ENCODE data around the gene LIPN.

Gene LIPN

DNA sequence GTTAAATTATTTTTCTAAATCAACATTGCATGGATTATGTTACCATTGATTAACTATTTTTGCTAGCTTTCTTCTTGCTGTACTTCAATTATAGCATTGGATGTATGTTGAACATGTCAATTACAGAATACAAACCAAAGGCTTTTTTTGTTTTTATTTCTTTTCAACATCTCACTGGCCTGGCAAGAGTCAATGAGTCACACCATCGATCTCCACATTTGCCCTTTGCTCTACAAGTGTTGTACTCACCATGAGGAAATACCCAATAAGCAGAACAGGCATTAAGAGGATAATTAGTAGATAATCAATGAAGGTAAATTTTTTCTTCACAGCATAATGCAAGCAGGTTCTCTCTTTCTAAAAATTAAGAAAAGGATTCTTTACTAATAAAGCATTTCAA, 68.5 kb downstream of the LIPN start:
- no peak for DNase-seq (ENCODE audit: low read depth in 2 of 2)

All from stimulated activated CD8-positive, alpha-beta memory T cell treated with anti-CD3 and anti-CD28 coated beads, Interleukin-2, amount 100 ng/mL, for 1 hour (primary cell).